Measurements from ENCODE around the gene TDRD7.

The TDRD7 gene

DNA sequence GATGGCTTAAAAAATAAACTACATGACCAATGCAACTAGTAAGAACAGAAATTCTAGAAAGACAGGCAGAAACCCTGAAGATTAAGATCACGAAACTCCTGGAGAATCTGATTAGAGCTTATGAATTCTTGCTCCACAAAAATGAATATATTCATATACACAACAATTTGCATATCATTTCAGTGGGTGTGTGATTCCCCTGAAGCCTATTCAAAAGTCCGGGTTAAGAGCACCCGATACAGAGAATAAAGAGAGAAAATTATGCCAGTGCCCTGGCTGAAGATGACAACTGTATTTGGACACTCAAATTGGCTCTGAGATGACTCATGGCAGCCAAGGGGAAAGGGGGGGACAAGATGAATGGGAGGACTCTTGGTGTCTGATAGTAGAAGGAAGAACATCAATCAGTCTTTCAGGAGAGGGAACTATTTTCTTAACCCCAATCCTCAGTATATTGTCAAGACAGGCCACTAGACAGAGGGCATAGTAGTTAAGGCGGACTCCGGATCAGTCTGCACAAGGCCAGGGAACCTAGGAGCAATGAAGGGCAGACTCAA is 95.6 kb downstream of the TDRD7 start:
- DNase-seq, result no peak

- no peak for DNase-seq
These were observed 97.0 kb downstream of the TDRD7 start for GRCh38 chr9:97508852-97509251.

DNA sequence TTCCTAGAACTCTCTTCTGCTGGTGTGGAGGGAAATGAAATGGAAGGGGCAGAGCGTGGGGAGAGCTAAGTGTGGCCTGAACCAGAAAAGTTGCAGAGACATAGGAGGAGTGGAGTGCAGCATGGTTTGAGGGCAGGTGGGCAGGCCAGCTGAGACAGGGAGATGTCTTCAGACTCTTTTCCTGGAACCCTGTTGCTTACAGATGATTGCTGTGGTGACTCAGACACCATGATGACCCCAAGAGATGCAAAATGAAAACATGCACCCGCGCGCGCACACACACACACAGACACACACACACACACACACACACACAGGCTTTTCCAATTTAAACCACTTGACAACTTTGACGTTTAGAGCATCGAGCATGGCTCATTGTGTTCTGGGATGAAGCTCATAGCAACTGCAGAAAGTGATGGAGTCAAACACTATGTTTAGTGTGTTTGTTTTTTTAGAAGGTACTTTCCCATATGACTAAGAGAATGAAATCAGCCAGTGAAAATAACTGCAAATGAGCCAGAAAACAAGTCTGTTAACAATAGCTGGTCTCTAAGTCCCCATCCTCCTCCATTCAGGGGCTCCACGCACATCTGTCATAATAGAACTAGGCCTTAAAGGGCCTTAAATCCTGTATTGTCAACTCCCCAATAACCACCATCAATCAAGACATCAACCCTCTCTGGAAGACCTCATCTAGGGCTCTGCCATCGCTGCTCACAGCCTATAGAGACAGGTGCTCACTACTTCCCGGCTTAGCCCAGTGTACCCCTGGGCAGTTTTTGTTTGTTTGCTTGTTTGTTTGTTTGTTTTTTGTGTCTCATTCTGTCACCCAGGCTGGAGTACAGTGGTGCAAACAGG is 99.1 kb downstream of the TDRD7 start:
- no peak for DNase-seq

GRCh38 chr9:97511655-97512427 is 99.9 kb downstream of the TDRD7 start:
- no peak for DNase-seq

DNA sequence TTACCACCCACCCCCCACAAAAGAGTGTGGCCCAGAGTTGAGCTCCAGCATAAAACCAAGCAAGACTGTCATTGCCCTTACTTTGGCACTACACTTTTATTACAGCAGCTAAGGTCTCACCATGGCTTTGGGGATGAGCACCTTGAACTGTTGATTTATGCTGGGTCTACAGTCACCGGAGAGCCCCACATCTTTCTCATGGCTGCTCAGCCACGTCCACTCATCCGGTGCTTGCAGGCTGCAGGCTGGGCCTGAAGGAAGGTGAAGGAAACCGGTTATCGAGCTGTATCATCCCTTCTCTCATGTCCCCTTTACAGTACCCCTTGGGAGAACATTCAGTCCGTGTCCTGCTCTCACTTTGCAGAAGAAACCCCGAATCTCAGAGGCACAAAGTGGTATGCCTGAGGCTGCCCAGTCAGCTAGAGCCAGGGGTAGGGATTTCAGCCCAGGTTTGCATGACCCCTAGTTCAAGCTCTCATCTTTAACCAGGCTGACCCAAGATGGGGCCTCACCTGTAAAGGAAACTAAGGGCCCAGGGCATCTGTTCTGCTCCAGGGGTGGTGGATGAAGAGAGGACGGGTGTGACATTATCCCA is 101.2 kb downstream of the TDRD7 start:
- no peak for DNase-seq

GRCh38 chr9:97514531-97514930 is 102.6 kb downstream of the TDRD7 start:
- no peak for DNase-seq

GRCh38 chr9:97515662-97516061 is 103.8 kb downstream of the TDRD7 start:
- DNase-seq, result no peak

- no peak for DNase-seq
These were observed 104.2 kb downstream of the TDRD7 start for GRCh38 chr9:97516111-97516510.

DNA sequence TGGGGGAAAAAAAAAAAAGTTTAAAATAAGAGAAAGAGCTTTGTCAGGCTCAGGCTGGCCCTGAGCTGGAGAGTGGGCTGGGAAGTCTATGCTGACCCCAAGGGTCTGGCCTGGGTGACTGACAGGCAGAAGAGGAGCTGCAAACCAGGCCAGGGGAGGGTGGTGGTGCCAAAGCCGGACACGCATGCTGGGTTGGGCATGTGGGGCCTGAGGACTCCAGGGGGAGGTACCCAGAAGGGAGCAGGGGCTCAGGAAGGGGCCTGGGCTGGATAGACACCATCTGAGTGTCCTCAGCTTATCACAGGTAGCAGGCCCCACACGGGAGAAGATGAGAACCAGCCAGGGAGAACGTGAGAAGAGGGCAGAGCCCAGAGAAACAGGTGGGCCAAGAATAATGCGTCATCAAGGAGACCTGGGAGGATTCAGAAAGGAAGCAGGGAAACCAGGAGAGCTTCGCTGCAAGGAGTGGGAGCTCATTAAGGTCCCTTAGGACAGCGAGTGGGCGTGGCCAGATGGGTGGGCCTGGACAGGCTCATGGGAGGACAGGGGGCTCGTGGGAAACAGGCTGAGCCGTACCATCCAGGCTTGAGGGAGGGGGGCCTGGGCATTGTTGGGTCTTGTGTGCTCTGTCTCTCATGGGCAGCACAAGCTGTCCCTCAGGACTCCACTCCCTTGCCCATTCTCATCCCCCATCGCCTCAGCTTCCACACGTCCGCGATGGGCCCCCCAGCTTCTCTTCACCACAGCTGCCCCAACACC is 105.6 kb downstream of the TDRD7 start:
- no peak for DNase-seq

GRCh38 chr9:97518166-97518908 is 106.4 kb downstream of the TDRD7 start:
- DNase-seq, result no peak

DNA sequence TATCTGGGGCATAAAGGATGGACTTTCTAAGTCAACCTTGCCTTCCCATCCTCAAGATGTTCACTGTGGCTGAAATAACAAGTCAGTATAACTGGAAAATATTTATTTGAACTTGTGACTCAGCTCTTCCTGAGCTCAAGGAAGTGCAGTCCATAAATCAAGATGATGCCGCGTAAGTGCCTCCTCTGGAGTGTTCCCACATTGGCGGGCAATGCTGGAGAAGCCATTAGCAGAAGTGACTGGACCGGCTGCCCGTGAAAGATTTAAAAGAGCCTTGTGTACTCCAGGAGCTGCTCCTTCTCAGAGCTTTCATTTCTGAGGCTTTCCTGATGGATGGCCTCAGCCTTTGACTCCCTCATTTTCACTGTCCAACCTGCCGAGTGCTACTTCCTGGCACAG is 107.0 kb downstream of the TDRD7 start:
- no peak for DNase-seq

GRCh38 chr9:97519441-97519970 is 107.6 kb downstream of the TDRD7 start:
- DNase-seq, result no peak

DNA sequence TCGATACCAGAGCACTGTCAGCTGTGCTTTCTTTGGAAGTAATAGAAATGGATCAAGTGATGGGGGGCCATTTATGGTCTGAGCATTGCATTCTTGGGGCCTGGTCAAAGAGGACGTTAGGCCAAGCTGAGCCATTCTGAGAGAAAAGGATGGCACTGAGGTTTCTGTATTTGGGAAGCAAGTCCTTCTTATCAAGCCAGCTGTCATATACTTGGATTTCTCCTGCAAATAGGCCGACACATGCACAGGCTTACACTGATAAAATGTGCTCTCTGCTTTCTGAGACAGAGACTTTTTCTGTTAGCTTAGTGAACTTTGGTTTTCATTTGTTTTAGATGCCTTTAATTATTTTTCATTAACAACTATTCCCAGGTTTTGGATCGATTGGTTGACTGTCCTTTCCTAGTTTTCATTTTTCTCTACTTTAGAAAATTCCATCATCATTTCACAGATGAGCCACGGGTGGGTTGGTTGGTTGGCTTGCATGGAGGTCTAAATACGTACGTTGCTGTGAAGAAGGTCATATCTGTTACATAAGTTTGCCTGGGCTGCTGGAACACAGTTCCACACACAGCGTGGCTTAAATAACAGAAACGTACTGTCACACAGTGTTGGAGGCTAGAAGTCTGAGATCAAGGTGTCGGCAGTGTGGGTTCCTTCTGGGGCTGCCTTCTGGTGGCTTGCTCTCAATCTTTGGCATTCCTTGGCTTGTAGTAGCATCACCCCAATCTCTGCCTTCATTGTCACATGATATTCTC is 109.9 kb downstream of the TDRD7 start:
- DNase-seq, result no peak

GRCh38 chr9:97524424-97524823 is 112.5 kb downstream of the TDRD7 start:
- DNase-seq, result no peak

GRCh38 chr9:97525451-97525850 is 113.6 kb downstream of the TDRD7 start:
- no peak for DNase-seq

DNA sequence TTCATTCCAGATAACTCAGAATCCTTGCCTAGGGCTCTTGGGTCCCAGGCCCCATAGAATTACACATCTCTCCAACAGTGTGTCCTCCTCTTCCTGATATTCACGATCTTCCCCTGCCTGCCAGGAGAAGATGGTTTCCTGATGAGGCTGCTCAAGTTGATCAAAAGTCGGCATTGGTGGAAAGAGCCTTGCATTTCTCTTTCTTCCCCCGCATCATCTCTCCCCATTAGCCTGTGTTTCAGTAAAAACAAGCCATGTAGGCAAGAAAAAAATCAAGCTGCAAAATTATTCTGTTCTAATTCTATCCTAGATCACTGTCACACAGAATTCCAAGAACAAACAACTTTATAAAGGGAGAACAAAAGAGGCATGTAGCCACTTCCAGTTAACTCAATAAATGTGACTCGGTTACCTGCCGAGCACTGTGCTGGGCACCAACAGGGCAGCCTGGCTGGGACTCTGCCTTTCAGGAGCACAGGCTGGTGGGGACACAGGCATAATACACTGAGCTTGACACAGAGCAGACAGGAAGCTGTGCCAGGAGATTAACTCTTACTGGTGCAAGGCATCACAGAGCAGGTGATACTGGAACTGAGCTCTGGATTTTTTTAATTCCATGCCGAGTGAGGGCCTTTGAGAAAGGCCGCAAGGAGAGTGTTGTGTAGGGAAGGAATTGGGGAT is 115.1 kb downstream of the TDRD7 start:
- no peak for DNase-seq

GRCh38 chr9:97527626-97528528 is 116.0 kb downstream of the TDRD7 start:
- no peak for DNase-seq

- no peak for DNase-seq
These were observed 116.8 kb downstream of the TDRD7 start for GRCh38 chr9:97528529-97529230.
